Fibroblast of upper back skin (primary cell): ENCODE results near the gene PRKCA.

Experiments
- DNase-seq: peaks from one replicate; pipeline ENCODE4 v3.0.0-alpha.2; 2013

The PRKCA gene

GRCh38 chr17:66664336-66664735, 361.9 kb downstream of the PRKCA start:
- no peak for DNase-seq

GRCh38 chr17:66665194-66665593, 362.8 kb downstream of the PRKCA start:
- DNase-seq, result no peak

- no peak for DNase-seq
Observed at GRCh38 chr17:66667090-66667489, 364.7 kb downstream of the PRKCA start.

- no peak for DNase-seq
Observed at GRCh38 chr17:66667491-66668030, 365.1 kb downstream of the PRKCA start.

GRCh38 chr17:66670206-66670605, 367.8 kb downstream of the PRKCA start:
- DNase-seq, result no peak

GRCh38 chr17:66671156-66671555, 368.7 kb downstream of the PRKCA start:
- DNase-seq, result no peak

- peak; percentile 71 for DNase-seq
Observed at GRCh38 chr17:66673668-66674276, 371.4 kb downstream of the PRKCA start.

- DNase-seq, result no peak
Observed at GRCh38 chr17:66675273-66675990, 373.0 kb downstream of the PRKCA start.

- DNase-seq, result no peak
Observed at GRCh38 chr17:66675991-66676371, 373.6 kb downstream of the PRKCA start.

GRCh38 chr17:66676421-66676820, 374.0 kb downstream of the PRKCA start:
- DNase-seq, result no peak

- peak; percentile 92 for DNase-seq
Observed at GRCh38 chr17:66677201-66677981, 375.0 kb downstream of the PRKCA start.

- DNase-seq, result no peak
Observed at GRCh38 chr17:66678061-66678460, 375.6 kb downstream of the PRKCA start.

GRCh38 chr17:66678827-66679226, 376.4 kb downstream of the PRKCA start:
- DNase-seq, result no peak

- no peak for DNase-seq
Observed at GRCh38 chr17:66679631-66680517, 377.5 kb downstream of the PRKCA start.

GRCh38 chr17:66682283-66682682, 379.9 kb downstream of the PRKCA start:
- DNase-seq, result no peak

GRCh38 chr17:66684261-66684660, 381.8 kb downstream of the PRKCA start:
- peak; percentile 9 for DNase-seq

GRCh38 chr17:66684731-66685130, 382.3 kb downstream of the PRKCA start:
- DNase-seq, result peak; percentile 73

- DNase-seq, result no peak
Observed at GRCh38 chr17:66686601-66687000, 384.2 kb downstream of the PRKCA start.

GRCh38 chr17:66687570-66688284, 385.3 kb downstream of the PRKCA start:
- DNase-seq, result no peak

- DNase-seq, result no peak
Observed at GRCh38 chr17:66689221-66689620, 386.8 kb downstream of the PRKCA start.

GRCh38 chr17:66690166-66690565, 387.8 kb downstream of the PRKCA start:
- no peak for DNase-seq
